RPMI8226 (cell line): ENCODE measurements around the gene PLXNA1.

ENCODE experiments used
- DNase-seq: peaks from one replicate; pipeline ENCODE4 v3.0.0-alpha.2; 2015

The PLXNA1 gene

GRCh38 chr3:126968391-126969390, 14.2 kb upstream of the PLXNA1 start:
- DNase-seq = no peak

GRCh38 chr3:126969586-126969985, 13.3 kb upstream of the PLXNA1 start:
- no peak for DNase-seq

GRCh38 chr3:126970101-126970500, 12.8 kb upstream of the PLXNA1 start:
- DNase-seq = no peak

GRCh38 chr3:126970921-126971320, 12.0 kb upstream of the PLXNA1 start:
- DNase-seq = no peak

GRCh38 chr3:126971891-126972351, 11.0 kb upstream of the PLXNA1 start:
- DNase-seq = no peak

GRCh38 chr3:126972866-126973265, 10.0 kb upstream of the PLXNA1 start:
- no peak for DNase-seq

GRCh38 chr3:126973814-126974213, 9.1 kb upstream of the PLXNA1 start:
- DNase-seq = no peak

GRCh38 chr3:126974756-126975155, 8.2 kb upstream of the PLXNA1 start:
- no peak for DNase-seq

- no peak for DNase-seq
Measured at GRCh38 chr3:126976906-126977305, 6.0 kb upstream of the PLXNA1 start.

- DNase-seq = no peak
Measured at GRCh38 chr3:126977821-126978220, 5.1 kb upstream of the PLXNA1 start.

GRCh38 chr3:126978291-126978690, 4.6 kb upstream of the PLXNA1 start:
- DNase-seq = no peak

- DNase-seq = no peak
Measured at GRCh38 chr3:126979046-126979628, 3.8 kb upstream of the PLXNA1 start.

GRCh38 chr3:126980266-126980811, 2.6 kb upstream of the PLXNA1 start:
- no peak for DNase-seq

- DNase-seq = peak; percentile 58
Measured at GRCh38 chr3:126982126-126982470, 817 bp upstream of the PLXNA1 start.

GRCh38 chr3:126983276-126983652, 349 bp downstream of the PLXNA1 start:
- DNase-seq = peak; percentile 38

- DNase-seq = no peak
Measured at GRCh38 chr3:126983653-126984390, 907 bp downstream of the PLXNA1 start.

GRCh38 chr3:126984391-126985131, 1.6 kb downstream of the PLXNA1 start:
- no peak for DNase-seq

GRCh38 chr3:126985132-126985985, 2.4 kb downstream of the PLXNA1 start:
- no peak for DNase-seq

- DNase-seq = no peak
Measured at GRCh38 chr3:126986001-126986400, 3.1 kb downstream of the PLXNA1 start.

GRCh38 chr3:126987129-126987528, 4.2 kb downstream of the PLXNA1 start:
- DNase-seq = no peak

- DNase-seq = no peak
Measured at GRCh38 chr3:126987596-126987995, 4.7 kb downstream of the PLXNA1 start.
